DND-41 (cell line): ENCODE measurements around the gene MYEOV.

Source experiments
- ATAC-seq: fragments of 200-7000 bp; cut with Tn5 transposase; 3 replicates; pipeline ENCODE4 v1.9.1; 2021; ENCODE audit warnings: low read depth; ENCODE audit not compliant: insufficient read depth
- DNase-seq: peaks from one replicate; pipeline ENCODE4 v3.0.0-alpha.2; 2020
- H2AFZ ChIP-seq: 2 replicates; pipeline ENCODE4 v1.6.0; 2012; ENCODE audit warnings: low read depth, low read length
- H3K27ac ChIP-seq: 2 replicates; pipeline ENCODE4 v1.5.1; 2012; ENCODE audit warnings: low read length, inconsistent platforms
- H3K27me3 ChIP-seq: fragments of 200-600 bp; sonication (generic); 2 replicates; pipeline ENCODE4 v1.6.0; 2012; ENCODE audit warnings: low read length, mild to moderate bottlenecking, inconsistent platforms; ENCODE audit not compliant: insufficient read depth, poor library complexity
- H3K36me3 ChIP-seq: 2 replicates; pipeline ENCODE4 v1.5.1; 2012; ENCODE audit warnings: low read length, inconsistent platforms; ENCODE audit not compliant: insufficient read depth
- H3K4me1 ChIP-seq: 2 replicates; pipeline ENCODE4 v1.5.1; 2012; ENCODE audit warnings: mild to moderate bottlenecking, low read length; ENCODE audit not compliant: insufficient read depth
- H3K4me2 ChIP-seq: 2 replicates; pipeline ENCODE4 v1.6.0; 2012; ENCODE audit warnings: mild to moderate bottlenecking, moderate library complexity, low read length, inconsistent platforms; ENCODE audit not compliant: insufficient read depth
- H3K4me3 ChIP-seq, 2 experiments: fragments of 200-600 bp in 1 of 2; shearing (Covaris generic) in 1 of 2; 2 replicates each; pipeline ENCODE4 v1.5.1; 2012 to 2016; ENCODE audit warnings: inconsistent platforms in 2 of 2, low read length in 2 of 2, mild to moderate bottlenecking in 2 of 2, low read depth in 1 of 2, moderate library complexity in 1 of 2
- H3K79me2 ChIP-seq: 2 replicates; pipeline ENCODE4 v1.6.0; 2012; ENCODE audit warnings: low read length, inconsistent platforms; ENCODE audit not compliant: insufficient read depth
- H3K9ac ChIP-seq: 2 replicates; pipeline ENCODE4 v1.6.0; 2012; ENCODE audit warnings: low read depth, mild to moderate bottlenecking, inconsistent platforms, low read length, moderate library complexity
- H3K9me3 ChIP-seq: 2 replicates; pipeline ENCODE4 v1.5.1; 2012; ENCODE audit warnings: low read length, moderate library complexity, mild to moderate bottlenecking, inconsistent platforms; ENCODE audit not compliant: insufficient read depth, severe bottlenecking
- H4K20me1 ChIP-seq: 2 replicates; pipeline ENCODE4 v1.6.0; 2012; ENCODE audit warnings: low read length; ENCODE audit not compliant: insufficient read depth
- CTCF ChIP-seq: IDR thresholded peaks from 2 replicates; pipeline ENCODE4 v1.5.1; 2012; ENCODE audit warnings: borderline replicate concordance, low read length, moderate library complexity, mild to moderate bottlenecking; ENCODE audit not compliant: poor library complexity, severe bottlenecking; ENCODE audit errors: extremely low read depth
- EZH2 ChIP-seq: IDR thresholded peaks from 3 replicates; pipeline ENCODE4 v1.6.1; 2012; ENCODE audit warnings: borderline replicate concordance, low read depth, mild to moderate bottlenecking, moderate library complexity, low read length, inconsistent platforms; ENCODE audit not compliant: severe bottlenecking

Gene MYEOV

GRCh38 chr11:69283446-69283845 is 10.5 kb upstream of the MYEOV start:
- H3K4me3 ChIP-seq, result no peak overlapping the region
- H2AFZ ChIP-seq, result no peak overlapping the region
- H3K9ac ChIP-seq, result no peak overlapping the region
- DNase-seq (no peak), ATAC-seq (no peak)
- no peak overlapping the region for H3K27ac ChIP-seq
- H4K20me1 ChIP-seq, result no peaks in the 10 kb centered on the region
- TF ChIP-seq EZH2, result no peak
- TF ChIP-seq CTCF, result no peak
- no peak overlapping the region for H3K4me2 ChIP-seq
- no peaks in the 10 kb centered on the region for H3K27me3 ChIP-seq
- no peaks in the 10 kb centered on the region for H3K36me3 ChIP-seq
- H3K9me3 ChIP-seq, result no peaks in the 10 kb centered on the region
- no peaks in the 10 kb centered on the region for H3K79me2 ChIP-seq
- no peaks in the 10 kb centered on the region for H3K4me1 ChIP-seq

GRCh38 chr11:69284081-69284511 is 9.9 kb upstream of the MYEOV start:
- TF ChIP-seq CTCF, result no peak
- TF ChIP-seq EZH2, result no peak
- Histone ChIP-seq H3K79me2 (no peaks in the 10 kb centered on the region), H3K36me3 (no peaks in the 10 kb centered on the region), H3K9me3 (no peaks in the 10 kb centered on the region), H4K20me1 (no peaks in the 10 kb centered on the region), H3K27me3 (no peaks in the 10 kb centered on the region), H3K4me3 (no peak overlapping the region), H3K9ac (no peak overlapping the region), H3K4me1 (no peaks in the 10 kb centered on the region), H3K4me2 (no peak overlapping the region), H2AFZ (no peak overlapping the region), H3K27ac (no peak overlapping the region)
- no peak for ATAC-seq
- no peak for DNase-seq

- no peak for ATAC-seq
- H3K4me3 ChIP-seq, result no peak overlapping the region
- no peak for DNase-seq
- no peaks in the 10 kb centered on the region for H3K27me3 ChIP-seq
- H3K27ac ChIP-seq, result no peak overlapping the region
- no peaks in the 10 kb centered on the region for H3K9me3 ChIP-seq
- TF ChIP-seq CTCF, result no peak
- TF ChIP-seq EZH2, result no peak
- no peaks in the 10 kb centered on the region for H3K79me2 ChIP-seq
- no peaks in the 10 kb centered on the region for H3K4me1 ChIP-seq
- H3K36me3 ChIP-seq, result no peaks in the 10 kb centered on the region
- no peak overlapping the region for H2AFZ ChIP-seq
- no peak overlapping the region for H3K4me2 ChIP-seq
- no peak overlapping the region for H3K9ac ChIP-seq
- H4K20me1 ChIP-seq, result no peaks in the 10 kb centered on the region
These were observed 8.9 kb upstream of the MYEOV start for GRCh38 chr11:69285091-69285490.

- no peak overlapping the region for H3K4me3 ChIP-seq
- no peaks in the 10 kb centered on the region for H3K27me3 ChIP-seq
- no peaks in the 10 kb centered on the region for H3K4me1 ChIP-seq
- TF ChIP-seq CTCF, result no peak
- no peak for TF ChIP-seq EZH2
- H3K36me3 ChIP-seq, result no peaks in the 10 kb centered on the region
- ATAC-seq (no peak), DNase-seq (no peak)
- no peaks in the 10 kb centered on the region for H3K79me2 ChIP-seq
- no peak overlapping the region for H3K27ac ChIP-seq
- no peak overlapping the region for H3K4me2 ChIP-seq
- H3K9ac ChIP-seq, result no peak overlapping the region
- H4K20me1 ChIP-seq, result no peaks in the 10 kb centered on the region
- H3K9me3 ChIP-seq, result no peaks in the 10 kb centered on the region
- no peak overlapping the region for H2AFZ ChIP-seq
These were observed 8.2 kb upstream of the MYEOV start for GRCh38 chr11:69285766-69286165.
